ENCODE data around the gene MARVELD1.
"Not testable (repeated sequence)": the region's sequence is repeated elsewhere in the genome, so short reads cannot be mapped to it uniquely, and the experiment has no call there.

MARVELD1 gene

DNA sequence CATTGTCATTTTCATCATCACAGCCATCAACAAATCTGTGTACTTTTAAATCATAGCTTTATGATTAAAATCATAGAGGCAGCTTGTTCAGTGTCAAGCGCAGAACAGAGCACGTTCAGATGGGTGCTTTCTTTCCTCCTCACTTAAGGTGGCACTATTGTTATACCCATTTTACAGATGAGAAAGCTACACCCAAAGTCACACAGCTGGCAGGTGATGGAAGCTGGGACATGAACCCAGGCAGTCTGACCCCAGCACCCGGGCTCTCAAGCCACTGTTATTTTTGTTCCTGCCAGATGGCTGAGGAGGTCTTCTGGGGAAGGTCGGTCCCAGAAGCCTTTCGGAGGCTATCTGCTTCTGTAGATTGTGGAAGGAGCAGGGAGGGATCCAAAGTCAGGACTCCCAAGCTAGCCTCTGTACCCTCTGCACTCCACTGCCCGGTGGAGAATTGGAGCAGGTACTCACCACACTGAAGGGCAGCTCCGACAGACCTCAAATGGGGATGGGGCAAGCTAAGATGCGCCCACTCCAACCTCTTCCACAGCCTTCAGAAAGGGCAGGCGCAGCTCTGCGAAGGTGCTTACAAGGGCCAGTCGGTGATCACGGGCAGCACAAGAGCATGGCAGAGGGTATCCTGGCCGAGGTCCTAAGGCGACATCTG is 27.1 kb upstream of the MARVELD1 start:
- no peak for TF ChIP-seq ZFX (IDR thresholded peaks at IDR 0.05)
- TF ChIP-seq, protein P1, sequence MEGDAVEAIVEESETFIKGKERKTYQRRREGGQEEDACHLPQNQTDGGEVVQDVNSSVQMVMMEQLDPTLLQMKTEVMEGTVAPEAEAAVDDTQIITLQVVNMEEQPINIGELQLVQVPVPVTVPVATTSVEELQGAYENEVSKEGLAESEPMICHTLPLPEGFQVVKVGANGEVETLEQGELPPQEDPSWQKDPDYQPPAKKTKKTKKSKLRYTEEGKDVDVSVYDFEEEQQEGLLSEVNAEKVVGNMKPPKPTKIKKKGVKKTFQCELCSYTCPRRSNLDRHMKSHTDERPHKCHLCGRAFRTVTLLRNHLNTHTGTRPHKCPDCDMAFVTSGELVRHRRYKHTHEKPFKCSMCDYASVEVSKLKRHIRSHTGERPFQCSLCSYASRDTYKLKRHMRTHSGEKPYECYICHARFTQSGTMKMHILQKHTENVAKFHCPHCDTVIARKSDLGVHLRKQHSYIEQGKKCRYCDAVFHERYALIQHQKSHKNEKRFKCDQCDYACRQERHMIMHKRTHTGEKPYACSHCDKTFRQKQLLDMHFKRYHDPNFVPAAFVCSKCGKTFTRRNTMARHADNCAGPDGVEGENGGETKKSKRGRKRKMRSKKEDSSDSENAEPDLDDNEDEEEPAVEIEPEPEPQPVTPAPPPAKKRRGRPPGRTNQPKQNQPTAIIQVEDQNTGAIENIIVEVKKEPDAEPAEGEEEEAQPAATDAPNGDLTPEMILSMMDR (conservative IDR thresholded peaks at IDR 0.05): peak; percentile 43
- peak overlapping the region; percentile 73 for H3K27ac ChIP-seq

DNA sequence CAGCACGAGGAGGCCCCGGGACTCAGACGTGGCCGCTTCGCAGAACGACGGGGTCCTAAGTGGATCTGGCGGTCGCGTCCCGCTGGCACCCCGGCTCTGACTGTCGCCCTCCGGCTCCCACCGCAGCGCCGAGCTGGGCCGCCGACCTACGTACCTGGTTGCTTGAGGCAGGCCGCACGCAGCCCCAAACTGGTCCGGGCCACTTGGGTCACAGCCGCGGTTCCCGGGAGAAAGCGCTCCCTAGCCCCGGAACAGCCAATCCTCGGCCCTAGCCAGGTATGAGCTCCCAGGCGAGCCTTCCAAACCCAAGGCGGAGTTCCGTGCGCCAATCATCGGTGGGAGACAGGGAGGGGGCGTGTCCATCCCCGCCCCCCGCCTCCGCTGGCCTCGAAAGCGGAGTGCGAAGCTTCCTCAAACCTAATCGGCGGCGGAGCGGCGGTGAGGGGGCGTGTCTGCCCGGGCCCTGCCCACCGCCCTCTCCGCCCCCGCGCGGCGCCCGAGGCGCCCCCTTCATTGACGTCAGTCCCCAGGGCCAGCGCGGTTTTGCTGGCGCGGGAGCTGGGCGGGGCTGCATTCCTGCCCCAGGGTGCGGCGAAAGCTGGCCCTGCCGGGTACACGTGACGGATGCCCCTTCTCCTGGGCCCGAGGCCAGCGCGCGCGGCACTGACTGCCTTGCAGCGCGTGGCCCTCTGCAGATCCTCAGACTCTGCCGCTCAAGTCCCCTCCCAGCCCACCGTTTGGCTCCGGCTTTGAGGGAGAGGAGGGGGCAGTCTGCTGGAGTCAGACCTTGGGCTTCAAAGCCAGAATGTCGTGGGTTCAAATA is 26.4 kb upstream of the MARVELD1 start, which contains the start of gene AVPI1:
Gene AVPI1 (minus strand): TSS at position 280 of the 823 bp plus-strand sequence. CDS start 7,336 bp downstream, outside the sequence.
- H3K27ac ChIP-seq: peak within 1 kb of the TSS; percentile 73
- peak; percentile 56 for TF ChIP-seq ZFX (IDR thresholded peaks at IDR 0.05)
- TF ChIP-seq, protein P1 (conservative IDR thresholded peaks at IDR 0.05): no peak

DNA sequence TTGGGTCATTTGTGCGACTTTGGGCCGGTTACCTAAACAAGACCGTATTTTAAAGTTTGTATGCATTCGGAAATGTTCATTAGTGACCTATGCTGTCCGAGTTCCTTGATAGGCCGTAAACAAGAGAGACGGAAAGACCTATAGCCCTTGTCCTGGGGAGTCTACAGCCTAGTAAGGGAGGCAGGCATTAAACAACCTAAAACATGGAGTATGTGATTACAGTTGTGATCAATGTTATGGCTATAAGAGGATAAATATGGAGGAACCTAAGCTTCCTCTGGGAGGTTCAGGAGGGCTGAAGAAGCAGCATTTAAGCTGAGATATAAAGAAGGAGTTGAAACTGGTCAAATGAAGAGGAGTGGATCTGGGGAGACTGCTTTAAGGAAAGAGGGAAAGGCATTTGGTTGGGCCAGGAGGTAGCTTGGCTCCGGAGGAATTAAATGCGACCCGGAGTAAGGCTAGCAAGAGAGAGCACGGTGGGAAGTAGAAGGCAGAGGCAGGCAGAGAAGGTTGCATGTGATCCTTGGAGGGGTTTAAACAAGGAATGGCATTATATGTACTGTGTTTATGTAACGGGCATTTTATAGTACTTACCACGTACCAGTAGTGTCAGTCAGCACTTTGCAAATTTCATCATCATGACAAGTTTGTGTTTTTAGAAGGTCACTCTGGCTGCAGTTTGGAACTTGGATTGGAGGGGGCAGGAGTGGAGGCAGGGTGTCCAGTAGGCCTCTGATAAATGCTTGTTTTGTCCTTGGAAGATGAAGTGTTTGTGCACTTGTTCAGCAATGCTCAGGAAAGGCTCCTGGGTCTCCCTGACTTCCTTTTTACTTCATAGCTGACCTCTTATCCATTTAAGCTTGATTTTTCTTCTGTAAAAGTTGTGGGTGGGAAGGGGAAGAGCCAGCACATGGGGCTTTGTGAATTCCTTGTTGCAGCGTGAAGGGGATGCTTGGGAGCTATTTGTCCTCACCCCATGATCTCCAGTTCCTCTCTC is 25.4 kb upstream of the MARVELD1 start:
- TF ChIP-seq, protein P1 (conservative IDR thresholded peaks at IDR 0.05): no peak
- no peak for TF ChIP-seq ZFX (IDR thresholded peaks at IDR 0.05)
- H3K27ac ChIP-seq: peak overlapping the region; percentile 73

DNA sequence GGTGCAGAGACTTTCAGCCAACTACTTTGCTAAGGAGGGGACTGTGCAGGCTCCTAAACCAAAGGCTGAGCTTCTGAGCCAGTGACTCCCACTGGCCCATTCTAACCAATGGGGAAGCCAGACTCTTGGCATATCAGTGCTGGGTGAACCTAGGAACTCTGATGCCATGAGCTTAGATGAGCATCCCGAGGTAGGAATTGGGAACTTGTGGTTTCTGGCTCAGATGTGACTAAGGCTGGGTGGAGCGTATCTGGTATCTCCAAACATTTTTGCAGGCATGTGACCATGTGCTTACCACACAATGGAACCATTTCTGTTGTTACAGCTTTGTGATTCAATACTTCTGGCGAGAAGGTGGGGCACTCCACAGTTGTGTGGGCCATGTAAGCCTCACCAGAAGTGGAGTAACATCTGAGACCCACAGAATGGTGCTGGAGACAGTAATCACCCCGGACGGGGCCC is 23.9 kb upstream of the MARVELD1 start:
- no peak overlapping the region for H3K27ac ChIP-seq
- TF ChIP-seq, protein P1 (conservative IDR thresholded peaks at IDR 0.05): no peak
- TF ChIP-seq ZFX (IDR thresholded peaks at IDR 0.05): no peak

DNA sequence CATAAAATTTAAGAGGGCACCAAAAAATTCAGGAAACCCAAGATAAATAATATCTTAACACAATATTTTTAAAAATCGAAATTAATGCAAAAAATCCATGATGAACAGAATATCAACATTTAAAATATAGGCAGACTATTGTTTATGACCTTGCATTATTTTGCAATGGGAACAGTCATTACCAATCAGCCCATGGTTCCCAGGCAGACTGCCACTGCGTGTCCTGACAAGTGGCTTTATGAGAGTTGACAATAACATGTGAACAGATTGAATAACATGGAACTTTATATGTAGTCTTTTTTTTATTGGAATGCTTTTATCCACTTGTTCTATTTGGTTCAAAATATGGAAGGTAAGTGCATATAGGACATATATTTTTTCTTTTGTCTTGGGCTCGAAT is 23.4 kb upstream of the MARVELD1 start:
- no peak overlapping the region for H3K27ac ChIP-seq
- TF ChIP-seq, protein P1 (conservative IDR thresholded peaks at IDR 0.05): no peak
- no peak for TF ChIP-seq ZFX (IDR thresholded peaks at IDR 0.05)

DNA sequence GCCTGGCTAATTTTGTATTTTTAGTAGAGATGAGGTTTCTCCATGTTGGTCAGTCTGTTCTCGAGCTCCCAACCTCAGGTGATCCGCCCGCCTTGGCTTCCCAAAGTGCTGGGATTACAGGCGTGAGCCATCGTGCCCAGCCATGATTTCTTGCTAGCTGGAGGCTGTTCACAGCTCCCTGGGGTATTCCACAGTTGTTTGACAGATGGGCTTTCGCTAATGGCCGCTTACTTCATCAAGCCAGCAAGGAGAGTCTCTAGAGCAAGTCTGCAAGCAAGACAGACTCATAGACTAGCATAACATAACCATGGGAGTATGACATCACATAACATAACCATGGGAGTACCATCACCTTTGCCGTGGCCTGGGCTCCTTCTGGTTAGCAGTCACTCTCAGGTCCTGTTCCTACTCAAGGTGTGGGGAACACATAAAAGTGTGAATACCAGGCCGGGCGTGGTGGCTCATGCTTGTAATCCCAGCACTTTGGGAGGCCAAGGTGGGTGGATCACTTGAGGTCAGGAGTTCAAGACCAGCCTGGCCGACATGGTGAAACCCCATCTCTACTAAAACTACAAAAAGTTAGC is 15.4 kb upstream of the MARVELD1 start:
- not testable (repeated sequence) for H3K27ac ChIP-seq
